SK-N-SH (cell line): ENCODE measurements around the gene CYP21A2. TPM values are rescaled to one million over a fixed set of nuclear protein-coding genes. Genes with fewer than 3 reads are reported as not detected.
A peak's percentile ranks its signal among the peaks of the same experiment; 100 is the strongest.
"Not testable (repeated sequence)": the region's sequence is repeated elsewhere in the genome, so short reads cannot be mapped to it uniquely, and the experiment has no call there.

Experiments
- CTCF ChIA-PET: fragments of 300-600, 350-600 bp; formaldehyde crosslinking; extraction: SDS; loops from one replicate; lab custom pipeline; 2021; lab: Yijun Ruan, JAX
- POLR2A ChIA-PET: fragments of 350-600 bp; sonication (Branson Sonifier 250); formaldehyde crosslinking; extraction: SDS; loops from one replicate; lab custom pipeline; 2020; ENCODE audit warnings: antibody characterized with exemption, inconsistent platforms; lab: Yijun Ruan, JAX
- DNase-seq: peaks from one replicate; pipeline ENCODE4 v3.0.0; 2012
- H2AFZ ChIP-seq: fragments of 200-600 bp; sonication (generic); 2 replicates; pipeline ENCODE4 v1.8.1; 2016; ENCODE audit warnings: antibody characterized with exemption, mild to moderate bottlenecking, low read depth
- H3F3A ChIP-seq: fragments of 200-600 bp; sonication (generic); replicated peaks from 2 replicates; pipeline ENCODE3; 2016; ENCODE audit warnings: antibody characterized with exemption, mild to moderate bottlenecking; ENCODE audit not compliant: insufficient read depth
- H3K27ac ChIP-seq, 2 experiments: fragments of 200-500 bp in 1 of 2; fragments of 200-600 bp in 1 of 2; sonication (Bioruptor generic) in 1 of 2; sonication (generic), shearing (Covaris generic) in 1 of 2; 2 replicates each; pipeline versions ENCODE4 v1.5.1 to v1.6.1; 2014 to 2016; ENCODE audit warnings: low read depth in 2 of 2, inconsistent platforms in 1 of 2, low read length in 1 of 2, mild to moderate bottlenecking in 1 of 2, mixed read lengths in 1 of 2
- H3K27me3 ChIP-seq: fragments of 200-600 bp; sonication (generic), shearing (Covaris generic); 2 replicates; pipeline ENCODE4 v1.6.1; 2016; ENCODE audit warnings: mixed run types; ENCODE audit not compliant: insufficient read depth
- H3K36me3 ChIP-seq, 2 experiments: fragments of 200-500 bp in 1 of 2; fragments of 200-600 bp in 1 of 2; sonication (Bioruptor generic) in 1 of 2; sonication (generic) in 1 of 2; replicated peaks in 1 of 2; 2 replicates each; pipeline versions ENCODE3 to v1.5.1; 2014 to 2016; ENCODE audit warnings: low read length in 1 of 2, mild to moderate bottlenecking in 1 of 2; ENCODE audit not compliant: insufficient read depth in 2 of 2, control insufficient read depth in 1 of 2
- H3K4me1 ChIP-seq, 2 experiments: fragments of 200-500 bp in 1 of 2; fragments of 200-600 bp in 1 of 2; sonication (Bioruptor generic) in 1 of 2; sonication (generic), shearing (Covaris generic) in 1 of 2; 2 replicates each; pipeline versions ENCODE4 v1.5.1 to v1.6.1; 2014 to 2016; ENCODE audit warnings: low read depth in 1 of 2, low read length in 1 of 2, mixed run types in 1 of 2; ENCODE audit not compliant: insufficient read depth in 2 of 2, control insufficient read depth in 1 of 2
- H3K4me2 ChIP-seq: fragments of 200-600 bp; sonication (generic), shearing (Covaris generic); 2 replicates; pipeline ENCODE4 v1.6.1; 2017; ENCODE audit warnings: mixed run types
- H3K4me3 ChIP-seq, 2 experiments: fragments of 200-500 bp in 1 of 2; fragments of 200-600 bp in 1 of 2; sonication (Bioruptor generic) in 1 of 2; sonication (generic), shearing (Covaris generic) in 1 of 2; 2 replicates each; pipeline versions ENCODE4 v1.5.1 to v1.8.1; 2014 to 2016; ENCODE audit warnings: low read depth in 2 of 2, inconsistent platforms in 1 of 2, low read length in 1 of 2, mild to moderate bottlenecking in 1 of 2, mixed read lengths in 1 of 2, moderate library complexity in 1 of 2
- H3K79me2 ChIP-seq: fragments of 200-600 bp; sonication (generic); 2 replicates; pipeline ENCODE4 v1.8.1; 2017; ENCODE audit warnings: mild to moderate bottlenecking; ENCODE audit not compliant: insufficient read depth
- H3K9ac ChIP-seq: fragments of 200-600 bp; sonication (generic); 2 replicates; pipeline ENCODE4 v1.6.1; 2017; ENCODE audit warnings: mixed run types
- H3K9me2 ChIP-seq: fragments of 200-600 bp; sonication (generic); 2 replicates; pipeline ENCODE4 v1.6.1; 2017; ENCODE audit warnings: mixed run types
- H3K9me3 ChIP-seq: fragments of 200-600 bp; sonication (generic); 2 replicates; pipeline ENCODE4 v1.6.1; 2017; ENCODE audit warnings: mixed run types, mild to moderate bottlenecking, moderate library complexity
- H4K20me1 ChIP-seq: fragments of 200-600 bp; sonication (generic); 2 replicates; pipeline ENCODE4 v1.6.1; 2017; ENCODE audit warnings: mild to moderate bottlenecking, mixed run types; ENCODE audit not compliant: insufficient read depth
- WGBS: methylation state at CpG from one replicate; pipeline ENCODE4 v1.1.6; 2017; ENCODE audit warnings: low lambda C conversion rate; 5-methylcytosine and 5-hydroxymethylcytosine counted together
- polyA plus RNA-seq, 3 experiments: library from polyadenylated mRNA; depleted of rRNA; stranded (reverse); fragments of >200 nt; gene quantifications; 2 replicates each; pipeline ENCODE4 v1.2.3, GENCODE V29; 2012

The CYP21A2 gene
- polyA plus RNA-seq, 1 of the 3 experiments (the other 2 are of a cell fraction) = not detected

GRCh38 chr6:32008616-32009015 lies 29.6 kb upstream of the CYP21A2 start:
- DNase-seq = peak; percentile 11
- H3F3A ChIP-seq, H4K20me1 ChIP-seq, H3K36me3 ChIP-seq, H3K9me2 ChIP-seq, H3K4me3 ChIP-seq, H3K27me3 ChIP-seq, H3K9ac ChIP-seq, CTCF ChIA-PET, H3K27ac ChIP-seq, H3K79me2 ChIP-seq, H2AFZ ChIP-seq, H3K4me2 ChIP-seq, POLR2A ChIA-PET, H3K9me3 ChIP-seq, H3K4me1 ChIP-seq: not testable (repeated sequence)
- WGBS = 17% methylated on average over 5 of the region's 12 CpGs

GRCh38 chr6:32009537-32009936 lies 28.7 kb upstream of the CYP21A2 start:
- H3K9me3 ChIP-seq, H3K27ac ChIP-seq, H3F3A ChIP-seq, H2AFZ ChIP-seq, H4K20me1 ChIP-seq, DNase-seq, POLR2A ChIA-PET, H3K79me2 ChIP-seq, CTCF ChIA-PET, H3K9me2 ChIP-seq, H3K9ac ChIP-seq, H3K27me3 ChIP-seq, H3K36me3 ChIP-seq, H3K4me3 ChIP-seq, H3K4me2 ChIP-seq, H3K4me1 ChIP-seq: not testable (repeated sequence)
- 0% methylated on average over 1 of the region's 12 CpGs for WGBS

- WGBS = 45% methylated on average over 13 of the region's 27 CpGs
- H3K4me2 ChIP-seq, H3K27ac ChIP-seq, H3K79me2 ChIP-seq, H2AFZ ChIP-seq, H3K36me3 ChIP-seq, H3K9me2 ChIP-seq, H3F3A ChIP-seq, H3K9me3 ChIP-seq, H3K27me3 ChIP-seq, H3K4me3 ChIP-seq, POLR2A ChIA-PET, CTCF ChIA-PET, H4K20me1 ChIP-seq, DNase-seq, H3K9ac ChIP-seq, H3K4me1 ChIP-seq: not testable (repeated sequence)
Measured at GRCh38 chr6:32010856-32011530, 27.2 kb upstream of the CYP21A2 start.

- H3K27ac ChIP-seq, H2AFZ ChIP-seq, H3K36me3 ChIP-seq, H4K20me1 ChIP-seq, H3K4me1 ChIP-seq, CTCF ChIA-PET, H3K9me3 ChIP-seq, H3K27me3 ChIP-seq, H3K79me2 ChIP-seq, H3K4me3 ChIP-seq, H3K4me2 ChIP-seq, H3K9me2 ChIP-seq, POLR2A ChIA-PET, DNase-seq, H3K9ac ChIP-seq, H3F3A ChIP-seq: not testable (repeated sequence)
- 100% methylated on average over 3 of the region's 17 CpGs for WGBS
Measured at GRCh38 chr6:32012941-32013617, 25.1 kb upstream of the CYP21A2 start.

GRCh38 chr6:32013738-32014137 lies 24.5 kb upstream of the CYP21A2 start:
- H2AFZ ChIP-seq, H4K20me1 ChIP-seq, H3K27ac ChIP-seq, H3K9ac ChIP-seq, H3K4me2 ChIP-seq, H3K27me3 ChIP-seq, H3F3A ChIP-seq, POLR2A ChIA-PET, H3K9me2 ChIP-seq, H3K36me3 ChIP-seq, DNase-seq, H3K9me3 ChIP-seq, H3K4me3 ChIP-seq, CTCF ChIA-PET, H3K4me1 ChIP-seq, H3K79me2 ChIP-seq: not testable (repeated sequence)
- WGBS = no CpG with 5 or more reads among the region's 5 CpGs

- H3K4me2 ChIP-seq, H3K27ac ChIP-seq: not testable (repeated sequence)
Measured at GRCh38 chr6:32014547-32014946, 23.7 kb upstream of the CYP21A2 start, which contains the start of gene C4B. TSS of gene C4B (plus strand) at chr6:32014795. CDS start at chr6:32014846, 51 bp downstream.

More at GRCh38 chr6:32014547-32014946, 23.7 kb upstream of the CYP21A2 start, which contains the start of gene C4B:
- no CpG with 5 or more reads among the region's 6 CpGs for WGBS
- H3K79me2 ChIP-seq, H2AFZ ChIP-seq, H3K4me3 ChIP-seq, H3K9me2 ChIP-seq, H4K20me1 ChIP-seq, POLR2A ChIA-PET, H3K9ac ChIP-seq, DNase-seq, H3K4me1 ChIP-seq, H3F3A ChIP-seq, CTCF ChIA-PET, H3K9me3 ChIP-seq, H3K36me3 ChIP-seq, H3K27me3 ChIP-seq: not testable (repeated sequence)
